ENCODE measurements around the gene FGF2.
"Not testable (repeated sequence)": the region's sequence is repeated elsewhere in the genome, so short reads cannot be mapped to it uniquely, and the experiment has no call there.

The FGF2 gene

DNA sequence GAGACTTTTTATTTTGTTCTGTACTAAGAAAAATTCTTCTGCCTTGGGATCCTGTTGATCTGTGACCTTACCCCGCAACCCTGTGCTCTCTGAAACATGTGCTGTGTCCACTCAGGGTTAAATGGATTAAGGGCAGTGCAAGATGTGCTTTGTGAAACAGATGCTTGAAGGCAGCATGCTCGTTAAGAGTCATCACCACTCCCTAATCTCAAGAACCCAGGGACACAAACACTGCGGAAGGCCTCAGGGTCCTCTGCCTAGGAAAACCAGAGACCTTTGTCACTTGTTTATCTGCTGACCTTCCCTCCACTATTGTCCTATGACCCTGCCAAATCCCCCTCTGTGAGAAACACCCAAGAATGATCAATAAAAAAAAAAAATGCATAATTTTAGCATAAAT, 13.8 kb upstream of the FGF2 start:
- DNase-seq (ENCODE audit: low read depth in 2 of 2, low spot score in 1 of 2), result not testable (repeated sequence)

DNA sequence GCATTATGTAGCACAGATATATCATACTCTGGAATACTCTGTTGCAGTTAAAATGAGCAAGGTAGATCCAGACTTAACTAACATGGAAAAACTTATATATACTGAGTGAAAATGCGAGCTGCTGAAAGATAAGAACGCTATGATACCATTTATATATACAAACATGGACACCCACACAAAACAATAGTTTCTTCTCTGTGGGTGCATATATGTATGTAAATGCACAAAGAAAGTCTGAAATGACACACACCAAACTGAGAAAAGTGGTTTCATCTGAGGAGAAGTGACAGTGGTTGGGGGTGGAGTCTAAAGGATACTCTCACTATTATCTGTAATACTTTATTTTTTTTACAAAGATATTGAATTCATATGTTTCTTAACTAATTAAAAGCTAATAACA, 12.2 kb upstream of the FGF2 start:
- DNase-seq (ENCODE audit: low read depth in 2 of 2, low spot score in 1 of 2), result no peak

DNA sequence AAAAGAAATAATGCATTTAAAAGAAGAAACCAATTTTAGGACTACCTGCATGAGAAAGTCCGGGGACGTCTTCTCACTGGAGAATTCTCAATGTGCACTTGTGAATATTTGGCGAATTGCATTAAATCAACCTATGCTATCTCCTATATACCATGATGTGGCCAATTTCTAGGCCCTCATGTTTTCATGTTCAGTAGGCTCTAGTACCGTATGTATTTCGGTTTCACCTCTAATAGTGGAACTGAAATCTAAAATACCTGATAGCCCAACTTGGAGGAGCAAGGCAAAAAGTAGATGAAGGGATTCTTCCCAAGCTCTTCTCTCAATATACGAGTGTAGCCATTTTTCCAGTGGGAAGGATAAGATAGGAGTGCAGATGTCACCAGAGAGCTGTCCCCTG, 11.4 kb upstream of the FGF2 start:
- DNase-seq (ENCODE audit: low read depth in 2 of 2, low spot score in 1 of 2), result no peak

DNA sequence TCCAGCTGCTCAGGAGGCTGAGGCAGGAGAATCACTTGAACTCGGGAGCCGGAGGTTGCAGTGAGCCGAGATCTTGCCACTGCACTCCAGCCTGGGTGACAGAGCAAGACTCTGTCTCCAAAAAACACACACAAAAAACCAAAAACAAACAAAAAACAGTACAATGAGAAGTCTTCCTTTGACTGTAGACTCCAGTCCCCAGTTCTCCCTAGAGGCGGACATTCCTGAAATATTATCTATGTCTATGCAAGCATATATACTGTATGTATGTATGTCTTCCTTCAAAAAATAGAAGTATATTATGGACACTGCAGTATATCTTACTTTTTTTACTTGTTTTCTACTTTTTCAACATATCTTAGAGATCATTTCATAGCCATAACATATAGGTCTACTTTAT, 10.2 kb upstream of the FGF2 start:
- no peak for DNase-seq (ENCODE audit: low read depth in 2 of 2, low spot score in 1 of 2)

DNA sequence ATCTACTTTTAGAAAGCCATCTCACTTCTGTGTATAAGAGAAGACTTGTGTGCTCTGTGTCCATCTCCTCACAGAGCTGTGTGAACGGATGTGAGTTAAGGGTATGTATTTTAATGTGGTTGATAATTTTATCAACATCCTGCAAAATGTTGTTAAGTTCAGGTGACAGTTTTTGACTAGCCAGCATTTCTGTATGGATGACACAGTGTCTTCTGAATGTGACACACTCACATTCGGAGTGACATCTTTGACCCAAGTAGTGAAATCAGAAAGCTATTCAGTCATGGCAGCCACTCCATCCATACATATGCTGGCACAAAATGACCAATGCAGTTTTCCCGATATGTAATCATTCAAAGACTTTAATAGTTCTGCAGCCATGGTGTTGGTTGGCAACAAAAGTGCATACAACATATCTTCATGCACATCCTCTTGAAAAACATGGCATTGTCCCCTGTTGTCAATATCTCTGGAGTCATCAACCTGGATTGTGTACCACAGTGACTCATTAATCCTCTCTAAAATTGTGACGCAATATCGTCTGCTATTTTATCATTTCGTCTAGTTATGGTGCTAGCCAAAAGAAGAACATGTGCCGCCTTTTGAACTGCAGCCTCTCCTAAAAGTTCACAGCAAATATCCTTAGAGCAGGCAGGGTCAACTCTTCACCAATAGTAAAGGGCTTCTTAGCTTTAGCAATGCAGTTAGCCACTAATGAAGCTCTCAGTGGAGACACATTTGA, 6.8 kb upstream of the FGF2 start:
- no peak for DNase-seq (ENCODE audit: low read depth in 2 of 2, low spot score in 1 of 2)

DNA sequence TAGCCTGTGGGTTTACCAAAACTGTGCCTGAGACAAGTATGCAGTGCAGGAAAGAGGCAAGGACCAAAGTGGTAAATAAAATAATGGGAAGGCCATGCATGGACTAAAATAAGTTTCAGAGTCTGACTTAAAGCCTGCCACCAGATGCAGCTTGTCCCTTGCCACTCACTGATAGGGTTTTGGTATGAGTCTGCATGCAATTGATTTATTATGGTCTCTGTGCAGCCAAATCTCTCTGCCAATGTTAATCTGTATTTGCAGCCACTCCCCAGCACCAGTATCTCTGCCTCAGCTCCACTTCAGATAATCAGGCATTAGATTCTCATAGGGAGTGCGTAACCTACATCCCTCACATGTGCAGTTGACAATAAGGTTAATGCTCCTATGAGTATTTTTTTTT, 5.5 kb upstream of the FGF2 start:
- no peak for DNase-seq (ENCODE audit: low read depth in 2 of 2, low spot score in 1 of 2)

DNA sequence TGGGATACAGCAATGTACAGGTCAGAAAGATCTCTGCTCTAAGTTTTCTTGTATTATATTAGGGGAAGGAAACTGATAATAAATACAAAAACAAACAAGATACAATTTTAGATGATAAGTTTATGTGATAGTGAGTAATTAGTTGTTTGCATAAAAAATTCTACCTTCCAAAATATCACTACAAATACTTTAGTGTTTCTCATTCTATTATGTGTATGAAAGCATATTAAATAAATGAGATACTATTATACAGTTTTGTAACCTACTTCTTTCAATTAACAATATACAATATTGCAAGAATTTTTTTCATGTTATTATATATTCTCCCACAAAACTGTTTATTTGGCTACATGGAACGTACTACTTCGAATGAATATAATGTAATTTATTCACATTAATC, 4.2 kb upstream of the FGF2 start:
- DNase-seq (ENCODE audit: low read depth in 2 of 2, low spot score in 1 of 2), result no peak

DNA sequence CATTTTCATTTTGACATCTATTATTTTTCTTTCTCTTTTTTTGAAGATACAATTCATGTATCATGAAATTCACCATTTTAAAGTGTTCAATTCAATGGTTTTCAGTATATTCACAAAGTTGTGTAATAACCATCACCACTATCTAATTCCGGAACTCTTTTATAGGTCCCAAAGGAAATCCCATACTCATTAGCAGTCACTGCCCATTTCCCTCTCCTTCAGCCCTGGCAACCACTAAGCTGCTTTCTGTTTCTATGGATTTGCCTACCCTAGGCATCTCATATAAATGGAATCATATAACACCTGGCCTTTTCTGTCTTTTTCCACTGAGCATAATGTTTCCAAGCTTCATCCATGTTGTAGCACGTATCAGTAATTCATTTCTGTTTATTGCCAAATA, 3.2 kb upstream of the FGF2 start:
- DNase-seq (ENCODE audit: low read depth in 2 of 2, low spot score in 1 of 2), result no peak

DNA sequence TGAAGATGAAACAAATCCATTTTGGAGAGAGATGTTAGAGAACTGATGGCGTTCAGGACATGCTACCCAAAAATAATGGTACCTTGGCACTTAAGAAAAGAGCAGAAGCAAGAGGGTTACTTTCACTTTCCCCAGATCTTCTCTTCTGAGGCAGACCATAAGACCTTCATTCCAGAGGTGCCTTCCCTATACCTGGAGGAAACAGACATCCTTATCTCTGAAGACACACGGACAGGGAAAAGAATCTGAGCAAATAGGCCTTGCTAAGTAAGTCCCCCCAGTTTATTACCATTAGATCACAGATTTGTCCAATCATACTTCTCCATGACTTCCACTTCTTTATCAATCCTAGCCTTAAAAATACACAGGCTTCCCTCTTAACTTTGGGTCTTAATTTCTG, 2.0 kb upstream of the FGF2 start:
- no peak for DNase-seq (ENCODE audit: low read depth in 2 of 2, low spot score in 1 of 2)

DNA sequence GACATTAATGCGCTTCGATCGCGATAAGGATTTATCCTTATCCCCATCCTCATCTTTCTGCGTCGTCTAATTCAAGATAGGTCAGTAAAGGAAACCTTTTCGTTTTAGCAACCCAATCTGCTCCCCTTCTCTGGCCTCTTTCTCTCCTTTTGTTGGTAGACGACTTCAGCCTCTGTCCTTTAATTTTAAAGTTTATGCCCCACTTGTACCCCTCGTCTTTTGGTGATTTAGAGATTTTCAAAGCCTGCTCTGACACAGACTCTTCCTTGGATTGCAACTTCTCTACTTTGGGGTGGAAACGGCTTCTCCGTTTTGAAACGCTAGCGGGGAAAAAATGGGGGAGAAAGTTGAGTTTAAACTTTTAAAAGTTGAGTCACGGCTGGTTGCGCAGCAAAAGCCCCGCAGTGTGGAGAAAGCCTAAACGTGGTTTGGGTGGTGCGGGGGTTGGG, 528 bp upstream of the FGF2 start:
- DNase-seq (ENCODE audit: low read depth in 2 of 2, low spot score in 1 of 2), result no peak

DNA sequence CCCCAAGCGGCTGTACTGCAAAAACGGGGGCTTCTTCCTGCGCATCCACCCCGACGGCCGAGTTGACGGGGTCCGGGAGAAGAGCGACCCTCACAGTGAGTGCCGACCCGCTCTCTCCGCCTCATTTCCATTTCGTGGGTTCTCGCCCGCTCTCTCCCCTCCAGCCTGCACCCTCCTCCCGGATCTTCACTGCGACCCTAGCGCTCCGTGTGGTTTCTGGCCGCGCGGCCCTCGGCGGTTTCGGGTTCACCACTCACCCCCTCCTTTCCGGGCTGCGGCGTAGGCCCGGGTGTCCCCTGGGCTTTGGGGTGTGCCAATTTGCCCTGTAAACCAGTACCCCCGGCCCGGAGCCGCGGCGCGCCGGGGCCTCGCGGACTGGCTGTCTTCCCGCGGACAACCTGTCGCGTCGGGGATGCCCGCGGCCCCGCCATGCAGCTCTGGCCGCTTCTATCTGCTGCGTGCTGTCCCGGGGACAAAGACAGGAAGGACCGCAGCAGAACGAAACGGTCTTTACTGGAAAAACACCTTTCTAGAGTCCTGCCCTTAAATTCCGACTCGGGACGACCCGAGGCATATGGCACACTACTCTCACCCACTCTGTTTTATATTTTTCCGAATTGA, 737 bp downstream of the FGF2 start:
- no peak for DNase-seq (ENCODE audit: low read depth in 2 of 2, low spot score in 1 of 2)

DNA sequence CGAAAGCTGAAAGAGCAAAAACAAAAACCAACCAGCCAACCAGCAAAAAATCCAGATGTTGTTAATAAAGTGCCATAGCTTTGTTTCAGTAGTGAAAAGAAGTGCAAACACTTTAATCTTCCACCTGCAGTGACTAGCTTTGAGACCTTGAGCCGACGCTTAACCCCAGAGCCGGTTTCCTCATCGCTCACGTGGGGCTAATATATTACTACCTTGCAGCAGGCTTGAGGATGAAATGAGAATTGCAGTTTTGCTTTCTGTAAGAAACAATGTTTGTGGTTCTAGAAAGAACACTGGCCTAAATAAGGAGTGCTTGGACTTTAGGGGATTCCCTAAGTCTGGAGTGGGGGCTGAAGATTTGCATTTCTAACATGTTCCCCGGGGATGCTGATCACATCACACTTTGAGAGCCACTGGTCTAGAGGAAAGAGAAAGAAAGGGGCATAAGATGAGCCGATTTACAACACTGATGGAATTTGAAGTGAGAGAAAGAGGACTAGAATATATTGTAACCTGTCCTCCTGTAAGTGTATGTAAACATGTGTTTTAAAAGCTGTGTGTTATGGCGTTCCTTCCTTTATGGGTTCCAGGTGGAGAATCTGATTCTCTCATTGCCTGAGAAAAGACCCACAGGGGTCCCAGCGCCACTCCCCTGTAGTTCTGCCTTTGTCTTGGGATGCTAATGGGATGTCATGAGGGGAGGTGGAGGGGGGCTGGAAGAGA, 1.4 kb downstream of the FGF2 start:
- no peak for DNase-seq (ENCODE audit: low read depth in 2 of 2, low spot score in 1 of 2)

DNA sequence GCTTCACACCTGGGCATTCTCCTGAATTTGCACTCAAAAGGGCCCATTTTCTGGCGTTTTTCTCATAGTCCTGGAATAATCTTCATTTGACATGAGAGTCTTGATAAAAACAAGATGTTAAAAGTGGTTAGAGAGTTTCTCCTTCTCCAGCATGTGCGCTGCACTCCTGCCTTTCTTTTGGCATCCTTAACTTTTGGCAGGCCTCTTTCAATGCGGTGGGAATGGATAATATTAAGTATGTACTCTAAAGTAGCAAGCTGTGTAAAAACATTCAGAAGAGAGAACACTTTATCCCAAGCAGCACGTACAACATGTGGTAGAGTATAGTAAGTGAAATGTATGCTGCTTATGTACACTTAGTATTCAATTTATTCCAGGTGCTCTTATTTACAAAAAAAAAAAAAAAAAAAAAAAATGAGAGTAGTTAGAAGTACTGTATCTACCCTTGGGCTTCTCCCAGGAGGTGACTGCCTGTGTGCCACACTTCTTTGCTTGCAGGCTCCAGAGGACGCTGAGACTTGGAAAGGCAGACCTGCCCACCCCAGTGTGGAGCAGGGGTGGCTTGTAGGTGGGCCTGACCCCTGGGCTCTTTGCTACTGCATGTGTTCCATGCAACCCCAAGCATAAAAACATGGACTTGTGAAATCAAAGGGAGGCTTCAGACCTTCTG, 3.9 kb downstream of the FGF2 start:
- DNase-seq (ENCODE audit: low read depth in 2 of 2, low spot score in 1 of 2), result no peak

DNA sequence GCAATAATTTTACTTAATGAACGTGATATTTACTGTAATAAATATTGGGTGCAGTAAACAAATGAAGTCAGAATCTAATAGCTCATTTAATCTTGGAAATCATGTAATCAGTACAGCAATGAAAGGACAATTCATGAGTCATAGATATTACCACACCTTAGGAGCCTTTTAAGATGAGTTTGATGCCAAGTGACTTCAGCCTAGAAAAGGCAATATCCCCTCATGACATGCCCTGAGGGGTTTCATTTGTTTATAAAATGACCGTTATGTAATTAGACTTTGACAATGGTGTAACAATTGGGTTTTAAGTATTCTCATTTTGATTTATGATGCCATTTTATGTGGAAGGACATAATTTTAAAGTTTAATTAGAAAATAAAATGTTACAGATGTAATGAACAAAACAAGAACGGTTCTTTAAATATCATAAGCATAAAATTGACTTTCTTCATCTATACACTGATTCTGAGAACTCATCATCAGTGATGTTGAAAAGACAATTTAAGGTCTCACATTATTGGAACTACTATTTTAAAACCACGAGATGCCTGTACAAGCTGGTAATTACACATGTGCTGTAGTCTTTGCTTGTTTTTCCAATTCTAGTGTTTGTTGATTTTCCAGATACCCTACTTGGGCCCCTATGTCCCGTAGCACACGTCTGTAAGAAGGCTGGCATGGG, 5.0 kb downstream of the FGF2 start:
- DNase-seq (ENCODE audit: low read depth in 2 of 2, low spot score in 1 of 2), result no peak

DNA sequence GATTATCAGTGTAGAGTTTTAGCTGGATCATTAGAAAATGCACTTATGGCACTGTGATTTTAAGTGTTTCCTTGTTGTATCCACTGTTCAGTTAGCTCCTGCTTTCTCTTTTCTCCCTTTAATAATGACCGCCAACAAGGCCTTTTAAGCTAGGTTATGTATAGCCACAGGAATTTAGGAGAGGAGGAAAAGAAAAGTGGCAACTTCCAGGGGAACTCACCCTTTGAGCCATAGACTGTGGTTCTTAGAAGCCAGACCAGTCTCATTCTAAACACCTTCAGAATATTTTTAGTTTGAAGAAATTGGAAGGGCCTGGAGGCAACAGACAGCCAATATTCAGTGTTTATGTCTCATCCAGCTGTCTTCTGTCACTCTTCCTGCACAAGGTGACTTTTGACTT, 6.1 kb downstream of the FGF2 start:
- DNase-seq (ENCODE audit: low read depth in 2 of 2, low spot score in 1 of 2), result no peak

DNA sequence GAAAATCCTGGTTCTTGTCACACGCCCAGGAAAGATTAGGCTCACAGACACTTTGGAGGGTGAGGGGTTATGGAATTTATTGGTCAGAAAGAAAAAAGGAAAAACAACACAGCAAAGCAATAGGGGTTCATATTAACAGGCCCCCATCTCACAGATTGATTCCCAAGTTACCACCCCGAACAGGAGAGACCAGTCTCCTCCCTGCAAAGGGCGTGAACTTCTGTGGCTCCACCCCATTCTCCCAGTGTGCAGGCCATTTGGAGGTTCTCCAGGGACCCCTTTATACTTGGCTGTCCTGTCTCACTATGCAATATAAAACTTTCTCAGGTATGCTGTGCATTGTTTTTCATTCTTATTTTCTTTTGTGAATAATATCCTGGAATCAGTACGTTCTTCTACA, 7.4 kb downstream of the FGF2 start:
- no peak for DNase-seq (ENCODE audit: low read depth in 2 of 2, low spot score in 1 of 2)

DNA sequence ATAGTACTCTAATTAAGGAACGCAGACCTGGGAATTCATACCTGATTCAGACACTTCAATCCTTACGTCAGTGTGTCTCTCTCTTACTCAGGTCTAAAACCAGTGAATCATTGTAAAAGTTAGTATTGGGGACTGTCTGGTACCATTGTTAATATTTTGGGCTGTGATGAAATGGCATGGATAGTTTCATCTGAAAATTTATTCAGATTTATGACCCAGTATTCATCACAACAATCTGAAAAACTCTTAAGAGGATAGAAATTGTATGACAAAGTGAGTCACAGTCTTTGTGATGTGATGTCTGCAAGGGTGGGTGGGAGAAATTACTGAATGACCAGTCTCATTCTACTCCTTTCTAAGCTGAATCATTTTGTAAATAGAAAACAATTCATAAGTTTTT, 10.3 kb downstream of the FGF2 start:
- no peak for DNase-seq (ENCODE audit: low read depth in 2 of 2, low spot score in 1 of 2)

DNA sequence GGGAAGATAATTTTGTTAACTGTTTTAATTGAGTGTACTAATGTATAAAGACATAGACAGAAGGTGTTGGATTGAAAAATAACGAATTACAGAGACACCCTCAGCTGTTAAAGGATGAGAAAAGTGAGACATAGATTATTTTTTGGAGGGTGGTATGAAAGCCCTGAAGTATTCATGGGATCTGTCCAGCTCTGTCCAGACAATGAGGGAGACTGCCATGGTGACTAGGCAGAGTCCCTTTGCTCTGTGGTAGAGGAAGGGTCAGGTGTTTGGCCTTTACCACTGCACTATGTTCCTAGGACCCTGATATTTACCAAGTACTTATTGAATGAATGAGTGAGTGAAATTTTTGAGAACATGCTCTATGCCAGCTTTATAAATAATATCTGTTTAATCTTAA, 11.4 kb downstream of the FGF2 start:
- DNase-seq (ENCODE audit: low read depth in 2 of 2, low spot score in 1 of 2), result no peak

DNA sequence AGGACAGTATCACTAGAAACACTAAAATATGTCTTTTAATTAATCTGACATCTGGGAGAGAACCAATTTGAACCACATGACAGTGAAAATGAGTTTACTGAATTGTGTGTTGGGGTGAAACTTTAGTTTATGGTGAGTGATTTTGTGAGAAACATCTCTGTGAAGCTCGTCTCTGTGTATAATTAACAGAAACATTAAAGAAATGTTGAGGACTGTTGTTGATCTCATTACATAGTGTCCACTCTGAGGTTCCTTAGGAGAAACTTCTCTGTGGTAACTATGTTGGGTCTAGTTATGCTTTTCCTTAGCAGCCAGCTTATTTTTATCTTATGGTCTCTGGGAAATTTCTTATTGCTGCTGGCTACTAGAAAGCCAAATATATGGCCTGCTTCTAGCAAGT, 15.8 kb downstream of the FGF2 start:
- DNase-seq (ENCODE audit: low read depth in 2 of 2, low spot score in 1 of 2), result no peak

DNA sequence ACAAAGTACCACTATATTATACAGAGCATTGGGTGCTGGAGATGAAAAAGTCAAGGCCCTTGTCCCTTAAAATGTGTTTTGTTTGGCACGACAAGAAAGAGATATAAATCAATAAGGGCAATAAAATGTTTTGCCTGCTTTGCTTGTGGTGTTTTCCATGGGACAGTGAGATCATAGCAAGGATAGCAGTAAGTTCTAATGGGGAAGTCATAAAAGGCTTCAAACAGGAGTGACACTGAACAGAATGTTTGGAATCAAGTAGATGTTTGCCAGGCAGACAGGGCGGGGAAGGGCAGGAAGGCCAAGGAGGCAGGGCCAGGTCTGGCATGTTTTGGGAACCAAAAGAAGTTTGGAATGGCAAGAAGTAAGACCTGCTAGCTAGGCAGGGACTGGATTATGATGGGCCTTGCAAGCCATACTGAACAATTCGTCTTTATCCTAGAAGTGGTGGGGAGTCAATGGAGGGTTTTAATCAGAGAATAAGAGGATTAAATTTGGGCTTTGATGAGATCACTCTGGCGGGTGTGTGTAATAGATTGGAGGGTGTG, 16.4 kb downstream of the FGF2 start:
- no peak for DNase-seq (ENCODE audit: low read depth in 2 of 2, low spot score in 1 of 2)

DNA sequence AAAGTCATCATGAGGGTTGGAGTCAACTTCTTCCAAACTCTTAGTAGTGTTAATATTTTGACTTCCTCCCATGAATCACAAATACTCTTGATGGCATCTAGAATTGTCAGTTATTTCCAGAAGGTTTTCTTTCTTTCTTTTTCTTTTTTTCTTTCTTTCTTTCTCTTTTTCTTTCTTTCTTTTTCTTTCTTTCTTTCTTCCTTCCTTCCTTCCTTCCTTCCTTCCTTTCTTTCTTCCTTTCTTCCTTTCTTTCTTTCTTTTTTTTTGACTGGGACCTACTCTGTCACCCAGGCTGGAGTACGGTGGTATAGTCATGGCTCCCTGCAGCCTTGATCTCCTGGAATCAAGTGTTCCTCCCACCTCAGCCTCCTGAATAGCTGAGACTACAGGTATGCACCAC, 17.8 kb downstream of the FGF2 start:
- not testable (repeated sequence) for DNase-seq (ENCODE audit: low read depth in 2 of 2, low spot score in 1 of 2)

Measured in stimulated activated CD8-positive, alpha-beta memory T cell treated with anti-CD3 and anti-CD28 coated beads, Interleukin-4, amount 100 ng/mL, for 4 hours (primary cell).